ENCODE data around the gene ZNF787. TPM values are rescaled to one million over a fixed set of nuclear protein-coding genes. Genes with fewer than 3 reads are reported as not detected.

ZNF787 gene
- total RNA-seq, 2 experiments from 2014 or later = 30.6 to 31.7 TPM

- H3K4me1 ChIP-seq (ENCODE audit: insufficient read depth, low read length, poor library complexity, severe bottlenecking) = peaks cover 37% of the 10 kb centered on the region
- no peak overlapping the region for H3K4me3 ChIP-seq (ENCODE audit: low read depth, low read length, poor library complexity, severe bottlenecking)
- no peak for DNase-seq (ENCODE audit: low spot score)
- peaks cover 75% of the 10 kb centered on the region for H3K79me2 ChIP-seq (ENCODE audit: insufficient read depth, low read depth, low read length)
- no peak for TF ChIP-seq CTCF (conservative IDR thresholded peaks at IDR 0.05; ENCODE audit: low read length)
- TF ChIP-seq EZH2phosphoT487 (IDR thresholded peaks at IDR 0.05; ENCODE audit: borderline replicate concordance, low read depth, low read length) = no peak
- POLR2A ChIA-PET = interaction anchor here (0.6 kb wide), 1 partner anchor 409 kb away, joined by 3 read pairs; no protein-coding TSS in a partner anchor
- H3K4me2 ChIP-seq (ENCODE audit: low read length) = peak overlapping the region; percentile 26; the same call in 1 of the 2 replicates
- H3K36me3 ChIP-seq (ENCODE audit: insufficient read depth, low read length) = peaks cover 18% of the 10 kb centered on the region
- H3K27ac ChIP-seq (ENCODE audit: low read depth, low read length, poor library complexity, severe bottlenecking) = no peak overlapping the region
- H2AFZ ChIP-seq (ENCODE audit: low read length) = no peak overlapping the region
- BruUV-seq (replicated peaks) = no TSS peak
- H4K20me1 ChIP-seq (ENCODE audit: insufficient read depth, low read length) = peaks cover 16% of the 10 kb centered on the region; the same call in 1 of the 2 replicates
- intact Hi-C loops (cut with micrococcal nuclease; ENCODE audit: unreplicated experiment) = no loop called here
- CTCF ChIA-PET (ENCODE audit: unreplicated experiment) = no interaction called here
- no peaks in the 10 kb centered on the region for H3K9me3 ChIP-seq (ENCODE audit: low read length)
- H3K9me2 ChIP-seq (ENCODE audit: insufficient read depth, low read length) = no peaks in the 10 kb centered on the region
Observed at GRCh38 chr19:56110515-56111448, 10.3 kb downstream of the ZNF787 start.

GRCh38 chr19:56109226-56109625 is 11.9 kb downstream of the ZNF787 start:
- Histone ChIP-seq H3K36me3 (ENCODE audit: insufficient read depth, low read length) (peaks cover 18% of the 10 kb centered on the region), H3K27ac (ENCODE audit: low read depth, low read length, poor library complexity, severe bottlenecking) (no peak overlapping the region), H4K20me1 (ENCODE audit: insufficient read depth, low read length) (peaks cover 16% of the 10 kb centered on the region; the same call in 1 of the 2 replicates), H3K79me2 (ENCODE audit: insufficient read depth, low read depth, low read length) (peaks cover 78% of the 10 kb centered on the region), H3K4me2 (ENCODE audit: low read length) (no peak overlapping the region), H3K4me3 (ENCODE audit: low read depth, low read length, poor library complexity, severe bottlenecking) (no peak overlapping the region), H3K9me3 (ENCODE audit: low read length) (no peaks in the 10 kb centered on the region), H3K4me1 (ENCODE audit: insufficient read depth, low read length, poor library complexity, severe bottlenecking) (peaks cover 37% of the 10 kb centered on the region), H2AFZ (ENCODE audit: low read length) (no peak overlapping the region), H3K9me2 (ENCODE audit: insufficient read depth, low read length) (no peaks in the 10 kb centered on the region)
- intact Hi-C loops (cut with micrococcal nuclease; ENCODE audit: unreplicated experiment) = no loop called here
- BruUV-seq (replicated peaks) = no TSS peak
- POLR2A ChIA-PET = no interaction called here
- CTCF ChIA-PET (ENCODE audit: unreplicated experiment) = no interaction called here
- DNase-seq (ENCODE audit: low spot score) = no peak
- TF ChIP-seq CTCF (conservative IDR thresholded peaks at IDR 0.05; ENCODE audit: low read length) (no peak), EZH2phosphoT487 (IDR thresholded peaks at IDR 0.05; ENCODE audit: borderline replicate concordance, low read depth, low read length) (no peak)
